Heart left ventricle (tissue), 13 donors: ENCODE measurements around the gene ASB2.

Source experiments
- POLR2A ChIP-seq, 2 donors: fragments of 450-650 bp; IDR thresholded peaks; one replicate each; pipeline ENCODE4 v1.6.1; 2017; ENCODE audit warnings: antibody characterized with exemption in 2 of 2, mild to moderate bottlenecking in 2 of 2, moderate library complexity in 2 of 2
- TF ChIP-seq, protein P1 (sequence below), 12 donors: fragments of 200-600 bp; sonication (generic) in 4 of 12; IDR thresholded peaks; one replicate each; pipeline versions ENCODE4 v1.5.0 to v1.8.0; 2018 to 2022; ENCODE audit warnings: antibody characterized with exemption in 12 of 12, mild to moderate bottlenecking in 5 of 12
- donor health status: ischemic (EF 13 %, LVEDD 7.1; RV severe dilation, severe dysfunction).
- donor health status: DM: no; HTN: yes; CAD: no.
- donor health status: DM: no; HTN: no; CAD: no.
- donor health status: ischemic (EF 25% LVEDD 6.9; RV normal size, moderate dysfunction).
- donor health status: ischemic (EF 25% LVEDD 5.7; RV mildly dilated, moderate dysfunction).
- donor health status: ischemic (EF 35%, LVEDD 5.7; RV mildly dilated, moderate dysfunction).
- donor health status: nonischemic (EF 11% LVEDD 7.7; RV severe dilation, severe dysfunction).
- donor health status: DM: yes; HTN: yes; CAD: no.
- donor health status: PGD.
- donor health status: ischemic (EF 29% LVEDD 5.4; RV normal size, mild dysfunction).
- donor health status: nonischemic (EF 23%, LVEDD 6.1; RV moderate dilation, normal function).

DNA sequence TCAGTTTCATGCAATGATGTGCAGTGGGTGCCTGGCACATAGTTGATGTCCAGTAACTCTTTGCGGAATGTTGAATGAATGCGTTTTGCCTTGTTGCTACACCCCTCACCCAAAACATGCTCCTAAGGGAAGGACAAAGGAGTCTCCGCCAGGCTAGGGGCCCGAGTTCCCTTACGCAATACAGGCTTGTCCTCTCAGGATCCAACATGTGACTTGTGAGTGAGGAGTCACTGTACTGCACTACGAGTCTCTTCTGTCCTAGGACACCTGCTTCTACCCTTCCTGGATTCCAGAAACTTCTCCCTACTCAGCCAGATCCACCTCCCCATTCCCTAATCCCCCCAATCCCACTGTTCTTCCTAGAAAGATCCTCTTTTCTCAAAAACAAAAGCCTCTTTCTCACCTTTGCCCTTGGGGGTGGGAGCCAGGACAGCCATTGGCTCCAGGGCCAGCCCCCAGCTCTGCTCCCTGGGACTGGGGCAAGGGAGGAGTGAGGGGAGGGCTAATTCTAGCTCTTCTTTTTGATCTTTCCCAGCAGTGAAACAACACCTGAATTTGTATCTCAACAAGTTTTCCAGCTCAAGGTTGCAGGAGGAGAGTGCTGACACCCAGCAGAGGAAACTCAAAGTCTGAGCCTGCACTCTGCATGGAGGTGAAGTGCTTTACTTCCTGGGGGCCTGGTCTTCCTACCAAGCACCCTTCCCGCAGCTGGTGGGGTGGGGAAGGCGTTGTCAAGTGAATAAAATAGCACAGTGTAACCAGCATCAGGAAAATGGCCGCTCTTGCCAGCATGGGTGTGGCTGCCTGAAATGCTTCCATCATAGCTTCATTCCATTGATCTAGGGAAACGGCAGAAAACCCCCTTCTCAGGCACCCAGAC, 46.4 kb upstream of the ASB2 start:
- TF ChIP-seq, protein P1, sequence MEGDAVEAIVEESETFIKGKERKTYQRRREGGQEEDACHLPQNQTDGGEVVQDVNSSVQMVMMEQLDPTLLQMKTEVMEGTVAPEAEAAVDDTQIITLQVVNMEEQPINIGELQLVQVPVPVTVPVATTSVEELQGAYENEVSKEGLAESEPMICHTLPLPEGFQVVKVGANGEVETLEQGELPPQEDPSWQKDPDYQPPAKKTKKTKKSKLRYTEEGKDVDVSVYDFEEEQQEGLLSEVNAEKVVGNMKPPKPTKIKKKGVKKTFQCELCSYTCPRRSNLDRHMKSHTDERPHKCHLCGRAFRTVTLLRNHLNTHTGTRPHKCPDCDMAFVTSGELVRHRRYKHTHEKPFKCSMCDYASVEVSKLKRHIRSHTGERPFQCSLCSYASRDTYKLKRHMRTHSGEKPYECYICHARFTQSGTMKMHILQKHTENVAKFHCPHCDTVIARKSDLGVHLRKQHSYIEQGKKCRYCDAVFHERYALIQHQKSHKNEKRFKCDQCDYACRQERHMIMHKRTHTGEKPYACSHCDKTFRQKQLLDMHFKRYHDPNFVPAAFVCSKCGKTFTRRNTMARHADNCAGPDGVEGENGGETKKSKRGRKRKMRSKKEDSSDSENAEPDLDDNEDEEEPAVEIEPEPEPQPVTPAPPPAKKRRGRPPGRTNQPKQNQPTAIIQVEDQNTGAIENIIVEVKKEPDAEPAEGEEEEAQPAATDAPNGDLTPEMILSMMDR (IDR thresholded peaks at IDR 0.05): no peak
- TF ChIP-seq POLR2A (IDR thresholded peaks at IDR 0.05): no peak
